GM21381 (cell line): ENCODE data around the gene RAD21L1.

Experiments used
- ATAC-seq: cut with Tn5 transposase; IDR thresholded peaks from one replicate; pipeline ENCODE4 v1.9.1; 2021; ENCODE audit warnings: mild to moderate bottlenecking, moderate library complexity; ENCODE audit not compliant: unreplicated experiment

RAD21L1 gene

GRCh38 chr20:1269235-1269634, 43.4 kb downstream of the RAD21L1 start:
- ATAC-seq: no peak

- no peak for ATAC-seq
These were observed 44.0 kb downstream of the RAD21L1 start for GRCh38 chr20:1269850-1270249.

- ATAC-seq: no peak
These were observed 46.7 kb downstream of the RAD21L1 start for GRCh38 chr20:1272368-1273100.

- ATAC-seq: no peak
These were observed 47.5 kb downstream of the RAD21L1 start for GRCh38 chr20:1273366-1273765.

GRCh38 chr20:1274485-1275311, 48.9 kb downstream of the RAD21L1 start:
- ATAC-seq: no peak

- ATAC-seq: no peak
These were observed 50.1 kb downstream of the RAD21L1 start for GRCh38 chr20:1275919-1276318.

- no peak for ATAC-seq
These were observed 51.9 kb downstream of the RAD21L1 start for GRCh38 chr20:1277529-1278322.

- ATAC-seq: no peak
These were observed 53.1 kb downstream of the RAD21L1 start for GRCh38 chr20:1278993-1279392.

GRCh38 chr20:1280195-1281102, 54.6 kb downstream of the RAD21L1 start:
- ATAC-seq: no peak

GRCh38 chr20:1281279-1282057, 55.6 kb downstream of the RAD21L1 start:
- no peak for ATAC-seq

GRCh38 chr20:1282966-1283365, 57.1 kb downstream of the RAD21L1 start:
- ATAC-seq: no peak

GRCh38 chr20:1283522-1284510, 58.0 kb downstream of the RAD21L1 start:
- no peak for ATAC-seq

- ATAC-seq: no peak
These were observed 60.6 kb downstream of the RAD21L1 start for GRCh38 chr20:1286267-1287024.

GRCh38 chr20:1287306-1287705, 61.5 kb downstream of the RAD21L1 start:
- ATAC-seq: no peak

GRCh38 chr20:1287787-1288569, 62.1 kb downstream of the RAD21L1 start:
- ATAC-seq: no peak

GRCh38 chr20:1291191-1291741, 65.4 kb downstream of the RAD21L1 start:
- no peak for ATAC-seq

GRCh38 chr20:1292620-1293019, 66.8 kb downstream of the RAD21L1 start:
- ATAC-seq: no peak
